Effector CD4-positive, alpha-beta T cell (primary cell): ENCODE data around the gene KIAA0930.
A peak's percentile ranks its signal among the peaks of the same experiment; 100 is the strongest.
"Not testable (repeated sequence)": the region's sequence is repeated elsewhere in the genome, so short reads cannot be mapped to it uniquely, and the experiment has no call there.

Experiments
- DNase-seq: peaks from one replicate; pipeline ENCODE4 v3.0.0-alpha.2; 2020

The KIAA0930 gene

GRCh38 chr22:45200860-45201511 lies 39.7 kb downstream of the KIAA0930 start:
- no peak for DNase-seq

- DNase-seq: no peak
These were observed 40.5 kb downstream of the KIAA0930 start for GRCh38 chr22:45200230-45200629.

GRCh38 chr22:45199723-45200122 lies 41.0 kb downstream of the KIAA0930 start:
- DNase-seq: no peak

GRCh38 chr22:45198463-45198795 lies 42.3 kb downstream of the KIAA0930 start:
- DNase-seq: no peak

DNA sequence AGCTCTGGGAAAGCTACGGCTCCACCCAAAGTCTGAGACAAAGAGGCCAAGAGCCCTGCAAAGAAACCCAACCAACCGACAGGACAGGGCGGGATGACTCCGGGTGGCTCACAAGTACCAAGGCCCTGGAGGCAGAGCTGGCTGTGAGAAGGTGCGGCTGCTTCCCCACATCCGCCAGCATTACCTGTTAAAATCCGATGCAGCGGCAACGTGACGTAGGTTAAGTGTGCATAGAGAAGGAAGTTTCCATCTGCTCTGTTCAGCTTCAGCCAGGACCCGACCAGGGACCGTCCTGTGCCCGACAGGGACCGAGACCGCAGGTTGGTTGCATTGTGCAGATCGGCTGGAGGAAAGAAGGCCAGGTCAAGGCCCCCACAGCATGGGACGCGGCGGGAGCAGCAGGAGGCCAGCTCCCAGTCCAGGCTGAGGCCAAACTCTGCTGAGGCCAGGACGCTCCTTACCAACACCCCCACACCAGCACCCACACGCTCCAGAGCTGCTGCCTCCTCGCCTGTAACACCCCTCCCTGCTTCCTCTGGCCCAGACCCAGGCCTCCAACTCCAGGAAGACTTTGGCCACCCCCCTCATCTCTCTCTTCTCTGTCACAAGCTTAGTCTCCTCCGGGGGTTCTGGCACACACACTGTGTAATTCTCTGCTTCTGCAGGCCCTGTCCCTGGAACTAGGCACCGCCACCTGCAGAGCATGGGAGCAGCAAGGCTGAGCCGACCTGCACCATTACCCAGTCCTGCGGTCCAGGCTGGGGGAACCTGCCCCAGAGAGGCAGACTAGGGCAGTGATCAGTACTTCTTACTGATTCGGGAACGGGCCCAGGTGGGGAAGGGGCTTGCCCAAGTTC lies 42.9 kb downstream of the KIAA0930 start:
- no peak for DNase-seq

- no peak for DNase-seq
These were observed 43.6 kb downstream of the KIAA0930 start for GRCh38 chr22:45196926-45197605.

- no peak for DNase-seq
These were observed 44.4 kb downstream of the KIAA0930 start for GRCh38 chr22:45196308-45196707.

GRCh38 chr22:45195616-45196015 lies 45.1 kb downstream of the KIAA0930 start:
- no peak for DNase-seq

DNA sequence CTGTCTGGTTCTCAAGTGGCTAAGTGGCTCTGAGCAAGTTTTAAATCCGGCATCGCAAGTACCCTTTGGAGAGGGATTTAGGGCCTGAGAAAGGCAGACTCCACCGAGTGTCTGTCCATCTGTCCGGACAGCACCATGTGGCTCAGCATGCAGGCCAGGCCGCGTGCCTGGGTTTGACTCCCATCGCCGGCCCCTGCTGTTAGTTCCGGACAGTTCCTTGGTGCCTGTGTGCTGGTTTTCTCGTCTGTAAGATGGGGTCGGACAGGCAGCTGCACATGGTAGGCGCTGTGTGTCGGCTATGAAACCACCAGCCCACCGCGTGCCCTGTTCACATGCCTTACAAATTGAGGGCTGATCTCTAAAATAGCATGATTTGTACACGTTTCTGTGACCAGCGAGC lies 46.0 kb downstream of the KIAA0930 start:
- no peak for DNase-seq

GRCh38 chr22:45192701-45193187 lies 48.0 kb downstream of the KIAA0930 start:
- no peak for DNase-seq

DNA sequence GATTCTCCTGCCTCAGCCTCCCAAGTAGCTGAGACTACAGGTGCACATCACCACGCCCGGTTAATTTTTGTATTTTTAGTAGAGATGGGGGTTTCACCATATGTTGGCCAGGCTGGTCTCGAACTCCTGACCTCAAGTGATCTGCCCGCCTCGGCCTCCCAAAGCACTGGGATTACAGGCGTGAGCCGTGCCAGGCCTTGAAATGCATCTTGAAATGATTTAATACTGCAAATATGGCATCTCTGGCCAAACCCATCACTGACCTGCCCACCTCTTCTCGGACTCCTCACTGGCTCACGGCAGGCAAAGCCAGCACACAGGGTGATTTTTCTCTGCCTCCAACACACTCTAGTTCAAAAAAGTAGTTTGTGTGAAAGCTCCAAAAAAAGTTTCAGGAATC lies 48.9 kb downstream of the KIAA0930 start:
- not testable (repeated sequence) for DNase-seq

DNA sequence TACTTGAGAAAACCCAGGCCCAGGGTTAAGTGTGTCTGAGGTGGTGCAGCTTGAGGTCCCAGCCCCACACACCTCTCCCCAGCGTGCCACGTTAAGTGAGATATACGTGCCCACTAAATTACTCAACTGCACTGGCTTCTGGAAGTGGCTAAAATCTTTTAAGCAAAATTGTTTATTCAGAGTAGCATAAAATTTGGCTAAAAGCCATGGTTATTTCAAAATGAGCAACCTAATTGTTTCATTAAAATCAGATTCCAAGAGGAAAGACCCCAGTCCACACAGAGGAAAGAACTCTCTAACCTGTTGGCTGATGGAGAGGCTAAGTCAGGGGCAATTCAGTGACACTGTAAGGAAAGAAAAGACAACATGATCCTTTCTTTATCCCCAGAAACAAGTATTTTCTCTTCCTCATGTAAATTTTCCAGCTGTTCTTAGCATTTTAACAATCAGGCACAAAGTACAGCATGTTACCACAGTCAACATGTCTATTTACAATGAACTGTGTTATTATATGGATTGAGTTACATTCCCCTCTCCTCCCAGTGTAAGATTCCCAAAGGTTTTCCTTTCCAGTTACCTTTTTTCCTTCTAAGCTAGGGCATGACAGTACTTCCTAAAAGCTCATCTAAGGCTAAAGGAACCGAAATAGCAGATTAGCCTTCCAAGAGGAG lies 50.4 kb downstream of the KIAA0930 start:
- no peak for DNase-seq

DNA sequence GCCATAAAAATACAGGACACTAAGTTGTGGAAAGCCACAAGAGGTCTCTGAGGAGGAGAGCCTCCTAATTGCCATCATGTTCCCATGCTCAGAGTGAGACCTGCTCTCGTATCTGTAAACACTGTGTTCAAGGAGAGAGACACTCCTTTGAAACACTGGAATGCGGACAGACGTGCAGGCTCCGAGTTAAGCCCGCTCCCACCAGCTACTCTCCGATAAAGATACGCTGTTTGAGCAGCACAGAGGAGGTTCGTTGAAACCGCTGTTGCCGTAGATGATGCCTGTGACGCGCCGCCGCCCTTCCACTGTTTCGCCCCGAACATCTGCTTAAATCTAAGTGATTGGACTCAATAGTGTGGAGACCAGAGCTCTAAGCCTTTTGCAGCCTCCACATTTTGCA lies 51.9 kb downstream of the KIAA0930 start:
- DNase-seq: no peak

DNA sequence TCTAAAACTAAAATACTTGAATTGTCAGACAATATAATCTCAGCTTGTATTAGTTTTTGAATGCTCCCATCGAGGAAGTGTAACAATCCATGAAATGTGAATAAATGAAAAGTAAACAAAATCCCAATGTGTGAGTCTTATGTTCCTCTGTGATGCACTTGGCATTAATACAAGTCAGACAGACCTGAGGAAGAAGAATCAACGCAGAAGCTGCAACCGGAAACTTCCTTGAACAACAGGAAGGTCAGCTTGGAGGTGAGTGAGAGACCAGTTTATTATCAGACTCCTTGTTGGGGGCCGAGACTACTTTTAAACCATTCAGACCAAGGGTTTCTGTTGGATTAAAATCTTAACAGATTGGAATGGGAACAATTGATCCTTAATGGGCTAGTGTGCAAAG lies 52.8 kb downstream of the KIAA0930 start:
- DNase-seq: no peak

DNA sequence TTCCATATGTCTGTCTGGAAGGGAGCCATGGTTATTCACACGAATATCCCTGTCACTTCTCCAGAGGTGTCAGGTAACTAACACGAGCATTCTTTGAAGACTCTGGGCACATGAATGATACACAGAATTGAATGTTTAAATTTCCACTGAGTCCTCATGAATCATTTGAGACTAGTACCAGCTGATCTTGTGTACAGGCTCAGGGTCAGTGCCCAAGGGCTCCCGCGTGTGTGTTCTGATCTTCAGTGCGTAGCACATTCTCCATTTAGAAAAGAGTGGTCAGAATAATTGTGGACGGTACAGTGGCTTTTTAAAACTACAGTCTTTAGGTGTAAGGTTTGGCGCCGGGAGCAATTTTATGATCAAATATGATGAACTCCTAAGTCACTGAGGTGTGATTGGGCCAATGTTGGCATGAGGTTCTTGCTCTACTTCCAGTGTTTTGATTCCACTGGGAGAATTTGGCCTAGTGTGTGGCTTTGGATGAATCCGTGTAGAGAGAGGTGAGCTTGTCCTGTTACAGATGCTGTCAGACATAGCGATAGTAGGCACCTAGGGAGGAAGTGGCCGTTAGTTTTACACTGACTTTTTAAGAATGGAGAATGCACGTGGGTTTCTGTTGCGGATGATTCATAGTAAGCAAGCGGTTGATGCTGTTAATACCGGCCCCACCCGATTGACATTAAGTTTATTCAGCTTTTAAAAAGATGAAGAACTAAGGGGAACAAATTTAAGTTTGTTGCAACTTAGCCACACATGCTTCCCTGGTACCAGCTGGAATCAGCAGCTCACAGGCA lies 54.8 kb downstream of the KIAA0930 start:
- DNase-seq: no peak

GRCh38 chr22:45183974-45184373 lies 56.7 kb downstream of the KIAA0930 start:
- no peak for DNase-seq

GRCh38 chr22:45181766-45182165 lies 58.9 kb downstream of the KIAA0930 start:
- no peak for DNase-seq

DNA sequence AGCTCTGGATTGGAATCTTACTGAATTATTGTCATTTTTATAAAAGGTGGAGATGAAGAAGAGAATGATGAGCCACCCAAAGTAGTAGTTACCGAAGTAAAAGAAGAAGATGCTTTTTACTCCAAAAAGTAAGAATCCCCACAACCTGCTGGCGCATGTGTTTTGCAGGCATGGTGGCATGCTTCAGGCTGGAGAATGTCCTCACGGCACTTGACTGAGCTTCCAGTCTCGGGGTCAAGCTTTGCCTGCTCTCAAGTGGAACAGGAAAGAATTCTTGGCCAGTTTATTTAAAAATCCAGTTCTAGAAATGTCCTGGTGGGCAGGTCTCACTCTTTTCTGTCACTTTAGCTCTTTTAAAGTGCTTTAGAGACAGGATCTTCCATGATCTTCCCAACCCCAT lies 59.5 kb downstream of the KIAA0930 start:
- no peak for DNase-seq

DNA sequence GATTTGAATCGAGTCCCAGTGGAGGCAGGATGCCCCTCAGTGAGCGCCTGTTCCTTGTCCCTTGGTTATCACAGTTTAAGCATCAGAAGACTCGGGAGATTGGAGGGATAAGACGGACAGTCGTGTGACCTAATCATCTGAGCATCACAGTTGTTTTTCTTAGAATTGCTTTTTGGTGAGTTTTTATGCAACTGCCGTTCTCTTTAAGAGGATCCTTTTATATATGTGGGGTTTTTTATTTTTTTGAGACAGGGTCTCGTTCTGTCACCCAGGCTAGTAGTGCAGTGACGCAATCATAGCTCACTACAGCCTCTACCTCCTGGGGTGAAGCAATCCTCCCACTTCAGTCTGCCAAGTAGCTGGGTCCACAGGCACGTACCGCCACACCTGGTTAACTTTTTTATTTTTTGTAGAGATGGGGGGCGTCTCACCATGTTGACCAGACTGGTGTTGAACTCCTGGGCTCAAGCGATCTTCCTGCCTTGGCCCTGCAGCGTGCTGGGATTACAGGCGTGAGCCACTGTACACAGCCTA lies 60.5 kb downstream of the KIAA0930 start:
- DNase-seq: no peak

DNA sequence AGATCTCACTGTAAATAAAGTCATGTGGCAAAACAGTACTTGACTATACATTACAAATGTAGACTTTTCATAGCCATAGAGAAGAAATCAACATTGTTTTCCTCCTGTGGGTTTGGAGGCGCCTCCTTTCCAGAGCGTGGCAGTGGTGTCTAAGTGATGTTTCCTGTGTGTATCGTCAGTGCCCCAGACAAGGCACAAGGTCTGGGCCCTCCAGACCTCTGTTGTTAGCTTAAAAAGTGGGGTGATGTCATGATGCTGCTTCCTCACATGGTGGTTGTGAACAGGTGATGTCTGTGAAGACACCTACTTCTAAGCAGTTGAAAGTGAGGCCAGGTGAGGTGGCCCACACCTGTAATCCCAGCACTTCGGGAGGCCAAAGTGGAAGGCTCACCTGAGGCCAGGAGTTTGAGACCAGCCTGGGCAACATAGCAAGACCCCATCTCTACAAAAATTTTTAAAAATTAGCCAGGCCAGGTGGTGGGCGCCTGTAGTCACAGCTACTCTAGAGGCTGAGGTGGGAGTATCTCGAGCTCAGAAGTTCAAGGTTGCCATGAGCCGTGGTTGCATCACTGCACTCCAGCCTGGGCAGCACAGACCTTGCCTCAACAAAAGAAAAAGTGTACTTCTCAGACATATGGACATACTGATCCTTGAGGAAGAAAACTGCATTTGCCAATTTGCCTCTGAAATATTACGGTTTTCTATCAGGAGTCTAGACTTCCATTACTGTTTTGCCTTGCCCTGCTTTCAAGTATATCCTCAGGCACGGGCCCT lies 61.2 kb downstream of the KIAA0930 start:
- peak; percentile 38 for DNase-seq
